ENCODE results near the gene GALNT13.

The GALNT13 gene

GRCh38 chr2:154306266-154306970 lies 434.7 kb downstream of the GALNT13 start:
- TF ChIP-seq, protein P1, sequence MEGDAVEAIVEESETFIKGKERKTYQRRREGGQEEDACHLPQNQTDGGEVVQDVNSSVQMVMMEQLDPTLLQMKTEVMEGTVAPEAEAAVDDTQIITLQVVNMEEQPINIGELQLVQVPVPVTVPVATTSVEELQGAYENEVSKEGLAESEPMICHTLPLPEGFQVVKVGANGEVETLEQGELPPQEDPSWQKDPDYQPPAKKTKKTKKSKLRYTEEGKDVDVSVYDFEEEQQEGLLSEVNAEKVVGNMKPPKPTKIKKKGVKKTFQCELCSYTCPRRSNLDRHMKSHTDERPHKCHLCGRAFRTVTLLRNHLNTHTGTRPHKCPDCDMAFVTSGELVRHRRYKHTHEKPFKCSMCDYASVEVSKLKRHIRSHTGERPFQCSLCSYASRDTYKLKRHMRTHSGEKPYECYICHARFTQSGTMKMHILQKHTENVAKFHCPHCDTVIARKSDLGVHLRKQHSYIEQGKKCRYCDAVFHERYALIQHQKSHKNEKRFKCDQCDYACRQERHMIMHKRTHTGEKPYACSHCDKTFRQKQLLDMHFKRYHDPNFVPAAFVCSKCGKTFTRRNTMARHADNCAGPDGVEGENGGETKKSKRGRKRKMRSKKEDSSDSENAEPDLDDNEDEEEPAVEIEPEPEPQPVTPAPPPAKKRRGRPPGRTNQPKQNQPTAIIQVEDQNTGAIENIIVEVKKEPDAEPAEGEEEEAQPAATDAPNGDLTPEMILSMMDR (conservative IDR thresholded peaks at IDR 0.05; ENCODE audit: low read length), result no peak
- no peak for DNase-seq (ENCODE audit: low read depth)
- H3K4me3 ChIP-seq (ENCODE audit: low read length), result no peak overlapping the region

DNA sequence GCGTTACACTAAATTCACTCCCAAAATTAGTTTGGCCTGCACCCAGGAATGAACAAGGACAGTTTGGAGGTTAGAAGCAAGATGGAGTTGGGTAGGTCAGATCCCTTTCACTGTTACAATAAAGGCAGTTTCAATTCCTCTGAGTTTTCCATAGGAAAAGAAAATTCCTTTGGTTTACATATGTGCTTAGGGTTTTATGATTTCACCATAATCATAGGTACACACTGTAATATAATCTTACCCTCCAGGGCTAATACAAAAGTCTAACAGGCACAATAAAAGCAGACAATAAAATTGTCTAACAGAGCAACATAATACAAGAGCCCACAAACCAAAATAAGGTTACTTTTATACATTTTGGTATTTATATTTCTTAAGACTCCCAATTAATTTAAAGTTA lies 435.3 kb downstream of the GALNT13 start:
- TF ChIP-seq, protein P1 (conservative IDR thresholded peaks at IDR 0.05; ENCODE audit: low read length), result no peak
- H3K4me3 ChIP-seq (ENCODE audit: low read length), result no peak overlapping the region
- DNase-seq (ENCODE audit: low read depth), result no peak

DNA sequence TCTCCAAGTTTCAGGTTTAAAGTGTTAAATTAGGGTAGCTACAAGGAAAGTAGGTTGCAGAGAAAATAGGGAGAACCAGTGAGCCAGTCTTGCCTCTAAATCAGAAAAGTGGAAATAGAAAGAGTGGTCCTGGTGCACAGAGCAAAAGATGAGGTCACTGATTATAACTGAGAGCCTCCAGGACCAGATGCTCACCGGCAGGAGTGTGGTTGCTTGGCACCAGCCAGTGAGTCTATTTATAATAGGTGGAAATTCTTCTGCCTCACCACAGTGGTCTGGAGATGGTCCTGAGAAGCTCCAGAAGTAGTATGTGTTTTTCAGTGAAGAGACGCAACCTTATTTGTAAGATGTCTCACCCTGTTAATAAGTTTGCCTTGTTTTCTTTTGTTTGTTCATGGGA lies 452.9 kb downstream of the GALNT13 start:
- TF ChIP-seq, protein P1 (conservative IDR thresholded peaks at IDR 0.05; ENCODE audit: low read length), result no peak
- no peak for DNase-seq (ENCODE audit: low read depth)
- no peak overlapping the region for H3K4me3 ChIP-seq (ENCODE audit: low read length)

DNA sequence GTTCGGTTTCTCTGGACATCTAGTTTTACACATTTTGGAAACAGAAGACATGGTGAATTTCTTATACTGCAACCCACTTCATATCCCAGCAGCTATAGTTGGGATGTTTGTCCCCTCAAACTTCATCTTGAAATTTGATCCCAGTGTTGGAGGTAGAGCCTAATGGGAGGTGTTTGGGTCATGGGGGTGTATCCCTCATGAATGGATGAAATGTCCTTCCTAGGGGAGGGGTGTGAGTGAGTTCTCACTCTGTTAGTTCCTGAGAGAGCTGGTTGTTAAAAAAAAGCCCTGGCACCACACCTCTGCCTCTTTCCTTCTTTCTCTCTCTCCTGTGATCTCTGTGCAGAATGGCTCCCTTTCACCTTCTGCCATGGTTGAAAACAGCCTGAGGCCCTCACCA lies 457.8 kb downstream of the GALNT13 start:
- TF ChIP-seq, protein P1 (conservative IDR thresholded peaks at IDR 0.05; ENCODE audit: low read length), result no peak
- no peak for DNase-seq (ENCODE audit: low read depth)
- H3K4me3 ChIP-seq (ENCODE audit: low read length), result no peak overlapping the region

- no peak for DNase-seq (ENCODE audit: low read depth)
- H3K4me3 ChIP-seq (ENCODE audit: low read length), result no peak overlapping the region
- TF ChIP-seq, protein P1 (conservative IDR thresholded peaks at IDR 0.05; ENCODE audit: low read length), result no peak
These were observed 460.1 kb downstream of the GALNT13 start for GRCh38 chr2:154331784-154332183.

DNA sequence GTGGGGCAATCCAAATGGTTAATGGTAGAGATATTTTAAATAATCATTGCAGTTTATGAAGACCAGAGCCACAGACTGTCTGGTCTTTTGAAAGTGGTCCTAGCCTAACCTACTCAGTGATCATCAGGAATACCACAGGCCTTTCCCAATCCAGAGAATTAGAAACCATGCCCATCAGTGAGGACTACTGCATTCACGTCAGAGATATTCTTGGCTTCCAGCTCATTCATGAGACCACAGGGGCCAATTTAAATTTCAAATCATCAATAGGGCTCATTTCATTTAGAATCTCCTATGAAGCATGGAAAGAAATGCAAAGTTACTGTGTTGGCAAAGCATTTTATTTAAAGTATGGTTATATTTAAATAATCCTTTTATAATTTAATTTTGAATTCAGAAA lies 464.5 kb downstream of the GALNT13 start:
- no peak for DNase-seq (ENCODE audit: low read depth)
- TF ChIP-seq, protein P1 (conservative IDR thresholded peaks at IDR 0.05; ENCODE audit: low read length), result no peak
- no peak overlapping the region for H3K4me3 ChIP-seq (ENCODE audit: low read length)

GRCh38 chr2:154338352-154338967 lies 466.7 kb downstream of the GALNT13 start:
- no peak for DNase-seq (ENCODE audit: low read depth)
- TF ChIP-seq, protein P1 (conservative IDR thresholded peaks at IDR 0.05; ENCODE audit: low read length), result no peak

More at GRCh38 chr2:154338352-154338967, 466.7 kb downstream of the GALNT13 start:
- H3K4me3 ChIP-seq (ENCODE audit: low read length), result no peak overlapping the region

Measured in AG10803 (cell line).